Activated CD4-positive, alpha-beta T cell treated with anti-CD3 and anti-CD28 coated beads for 4 hours (primary cell): ENCODE results near the gene TMEM212.

ENCODE experiments used
- DNase-seq, 2 donors: peaks; one replicate each; pipeline ENCODE4 v3.0.0-alpha.2; 2020

TMEM212 gene

GRCh38 chr3:171842864-171843518 lies at the start of gene TMEM212:
Gene TMEM212 (plus strand): TSS chr3:171843349. CDS start chr3:171843384, 35 bp downstream.
- no peak for DNase-seq

- DNase-seq, result no peak
Measured at GRCh38 chr3:171796625-171797264, 46.4 kb upstream of the TMEM212 start.

- DNase-seq, result no peak
Measured at GRCh38 chr3:171797265-171797679, 45.9 kb upstream of the TMEM212 start.

- no peak for DNase-seq
Measured at GRCh38 chr3:171797873-171798272, 45.3 kb upstream of the TMEM212 start.

- DNase-seq, result no peak
Measured at GRCh38 chr3:171799501-171799900, 43.6 kb upstream of the TMEM212 start.

GRCh38 chr3:171801738-171802589 lies 41.2 kb upstream of the TMEM212 start:
- DNase-seq, result no peak

GRCh38 chr3:171802590-171802956 lies 40.6 kb upstream of the TMEM212 start:
- no peak for DNase-seq

- DNase-seq, result no peak
Measured at GRCh38 chr3:171803044-171803443, 40.1 kb upstream of the TMEM212 start.

- DNase-seq, result no peak
Measured at GRCh38 chr3:171804618-171805389, 38.3 kb upstream of the TMEM212 start.

GRCh38 chr3:171805687-171806086 lies 37.5 kb upstream of the TMEM212 start:
- no peak for DNase-seq

- DNase-seq, result no peak
Measured at GRCh38 chr3:171806200-171807128, 36.7 kb upstream of the TMEM212 start.

GRCh38 chr3:171807129-171807675 lies 35.9 kb upstream of the TMEM212 start:
- no peak for DNase-seq

GRCh38 chr3:171807806-171808205 lies 35.3 kb upstream of the TMEM212 start:
- no peak for DNase-seq

- DNase-seq, result no peak
Measured at GRCh38 chr3:171809611-171809860, 33.6 kb upstream of the TMEM212 start.

GRCh38 chr3:171809861-171810628 lies 33.1 kb upstream of the TMEM212 start, which contains the start of gene PLD1:
Gene PLD1 (minus strand): TSS chr3:171810483. CDS start chr3:171738051, 72,432 bp downstream.
- peak; percentile 26 for DNase-seq

- DNase-seq, result no peak
Measured at GRCh38 chr3:171810629-171811294, 32.4 kb upstream of the TMEM212 start.

GRCh38 chr3:171811295-171811912 lies 31.7 kb upstream of the TMEM212 start:
- no peak for DNase-seq

- no peak for DNase-seq
Measured at GRCh38 chr3:171811913-171812335, 31.2 kb upstream of the TMEM212 start.

GRCh38 chr3:171812811-171813210 lies 30.3 kb upstream of the TMEM212 start:
- DNase-seq, result no peak
